GM18858 (cell line): ENCODE data around the gene PSTPIP1.
"Not testable (repeated sequence)": the region's sequence is repeated elsewhere in the genome, so short reads cannot be mapped to it uniquely, and the experiment has no call there.

Experiments
- ATAC-seq: cut with Tn5 transposase; IDR thresholded peaks from one replicate; pipeline ENCODE4 v1.9.1; 2021; ENCODE audit not compliant: unreplicated experiment

Gene PSTPIP1

GRCh38 chr15:76994971-76995945, at the start of gene PSTPIP1:
PSTPIP1 (plus strand) TSS chr15:76995126; CDS start chr15:76995574, 448 bp downstream.
- ATAC-seq = no peak

- no peak for ATAC-seq
Observed at GRCh38 chr15:76945494-76946093, 49.3 kb upstream of the PSTPIP1 start.

- no peak for ATAC-seq
Observed at GRCh38 chr15:76947454-76947853, 47.5 kb upstream of the PSTPIP1 start.

DNA sequence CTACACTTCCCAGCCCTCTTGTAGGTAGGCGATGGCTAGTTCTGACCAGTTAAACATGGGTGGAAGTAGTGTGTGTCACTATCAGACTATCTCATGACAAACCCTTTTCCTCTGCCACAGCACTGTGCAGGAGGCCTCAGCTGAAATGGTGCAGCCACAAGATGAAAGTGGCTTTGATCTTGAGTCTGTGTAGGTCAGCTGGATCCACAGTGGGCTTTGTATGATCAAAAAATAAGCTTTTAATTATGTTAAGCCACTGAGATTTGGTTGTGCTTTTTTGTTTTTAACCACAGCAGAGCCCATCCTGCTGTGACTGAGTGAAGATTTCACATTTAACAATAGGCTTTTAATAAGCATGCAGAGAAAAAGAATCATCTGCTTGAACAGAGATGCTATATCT, 43.7 kb upstream of the PSTPIP1 start:
- no peak for ATAC-seq

GRCh38 chr15:76953913-76954312, 41.0 kb upstream of the PSTPIP1 start:
- ATAC-seq = no peak

- no peak for ATAC-seq
Observed at GRCh38 chr15:76954744-76955143, 40.2 kb upstream of the PSTPIP1 start.

DNA sequence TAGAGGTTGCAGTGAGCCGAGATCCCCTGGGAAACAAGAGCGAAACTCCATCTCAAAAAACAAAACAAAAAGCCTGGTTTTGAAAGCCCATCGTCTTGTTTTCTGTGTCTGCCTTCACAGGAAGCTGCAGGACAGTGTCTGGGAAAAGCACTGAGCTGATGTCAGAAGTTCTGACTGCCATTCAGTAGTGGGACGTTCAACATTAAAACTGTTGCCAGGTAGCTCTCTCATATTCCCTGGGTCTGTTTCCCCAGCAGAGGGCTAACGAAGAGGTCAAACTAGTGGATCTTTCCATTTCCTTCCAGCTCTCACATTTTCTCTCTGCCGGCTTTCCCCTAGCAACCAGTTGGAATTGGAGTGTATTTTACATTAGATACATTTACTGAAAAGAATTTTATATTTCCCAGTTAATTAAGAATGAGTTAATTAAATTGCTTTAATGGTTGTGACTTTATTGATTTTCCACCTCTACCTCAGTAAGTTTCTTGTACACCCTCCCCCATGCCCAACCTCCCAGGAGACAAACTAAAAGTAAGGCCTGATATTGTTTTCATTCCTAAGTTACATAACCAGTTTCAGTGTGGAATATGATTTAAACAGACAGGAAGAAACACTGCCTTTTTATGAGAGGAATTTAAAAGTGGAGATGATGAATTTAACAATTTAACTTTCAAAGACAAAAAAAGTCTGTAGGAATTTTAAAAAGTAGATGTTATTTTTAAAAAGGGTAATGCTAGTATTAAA, 33.5 kb upstream of the PSTPIP1 start:
- ATAC-seq = no peak

DNA sequence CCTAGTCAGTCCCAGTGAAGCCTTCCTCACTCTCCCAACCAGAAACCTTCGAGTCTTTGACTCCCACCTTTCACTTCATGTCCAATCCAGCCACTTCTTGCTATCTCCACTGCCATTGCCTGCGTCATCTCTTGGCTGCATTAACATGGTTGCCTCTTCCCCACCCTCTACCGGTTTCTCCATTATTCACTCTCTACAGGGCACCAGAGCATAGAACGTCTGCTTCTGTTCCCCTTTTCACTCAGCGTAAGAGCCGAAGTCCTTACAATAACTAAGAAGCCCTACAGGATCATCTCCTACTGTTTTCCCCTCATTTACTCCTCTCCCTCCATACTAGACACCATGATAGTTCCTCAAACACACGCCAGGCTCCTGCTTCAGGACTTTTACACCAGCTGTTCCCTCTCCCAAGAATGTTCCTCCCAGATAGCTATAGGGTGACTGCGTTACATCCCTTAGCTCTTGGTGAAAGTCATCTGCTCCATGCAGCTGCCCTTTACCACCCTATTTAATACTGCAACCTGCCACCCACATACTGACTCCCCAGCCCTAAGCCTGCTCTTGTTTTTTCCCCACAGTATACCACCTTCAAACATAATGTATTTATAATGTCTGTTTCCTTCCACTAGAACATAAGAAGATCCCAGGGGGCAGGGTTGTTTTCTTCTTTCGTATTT, 32.5 kb upstream of the PSTPIP1 start:
- no peak for ATAC-seq

GRCh38 chr15:76963596-76963995, 31.3 kb upstream of the PSTPIP1 start:
- no peak for ATAC-seq

GRCh38 chr15:76964157-76964556, 30.8 kb upstream of the PSTPIP1 start:
- no peak for ATAC-seq

DNA sequence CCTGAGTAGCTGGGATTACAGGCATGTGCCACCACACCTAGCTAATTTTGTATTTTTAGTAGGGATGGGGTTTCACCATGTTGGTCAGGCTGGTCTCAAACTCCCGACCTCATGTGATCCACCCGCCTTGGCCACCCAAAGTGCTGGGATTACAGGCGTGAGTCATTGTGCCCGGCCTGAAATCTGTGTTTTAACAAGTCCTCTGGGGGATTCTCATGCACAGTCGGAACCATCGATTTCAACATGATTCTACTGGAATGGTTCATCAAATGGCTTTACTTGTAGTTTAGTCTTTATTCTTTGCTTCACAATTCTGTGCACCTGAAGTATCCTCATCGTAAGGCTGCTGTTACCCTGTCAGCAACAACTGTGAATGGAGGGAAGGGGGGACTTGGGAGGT, 28.9 kb upstream of the PSTPIP1 start:
- ATAC-seq = not testable (repeated sequence)

- ATAC-seq = no peak
Observed at GRCh38 chr15:76967067-76967466, 27.9 kb upstream of the PSTPIP1 start.

DNA sequence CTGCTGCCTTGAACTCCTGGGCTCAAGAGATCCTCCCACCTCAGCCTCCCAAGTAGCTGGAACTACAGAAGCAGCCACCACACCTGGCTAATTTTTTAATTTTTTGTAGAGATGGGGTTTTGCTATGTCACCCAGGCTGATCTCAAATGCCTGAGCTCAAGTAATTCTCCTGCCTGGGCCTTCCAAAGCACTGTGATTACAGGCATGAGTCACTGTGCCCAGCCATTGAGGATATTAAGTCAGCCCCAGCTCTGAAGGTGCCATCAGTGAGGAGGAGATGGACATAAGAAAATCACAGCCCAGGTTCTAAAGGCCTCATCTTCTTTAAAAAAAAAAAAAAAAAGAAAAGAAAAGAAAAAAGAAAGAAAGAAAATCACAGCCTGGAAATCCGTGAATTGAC, 26.6 kb upstream of the PSTPIP1 start:
- ATAC-seq = no peak

- ATAC-seq = no peak
Observed at GRCh38 chr15:76972389-76973361, 22.3 kb upstream of the PSTPIP1 start.

GRCh38 chr15:76973362-76973743, 21.6 kb upstream of the PSTPIP1 start:
- no peak for ATAC-seq

DNA sequence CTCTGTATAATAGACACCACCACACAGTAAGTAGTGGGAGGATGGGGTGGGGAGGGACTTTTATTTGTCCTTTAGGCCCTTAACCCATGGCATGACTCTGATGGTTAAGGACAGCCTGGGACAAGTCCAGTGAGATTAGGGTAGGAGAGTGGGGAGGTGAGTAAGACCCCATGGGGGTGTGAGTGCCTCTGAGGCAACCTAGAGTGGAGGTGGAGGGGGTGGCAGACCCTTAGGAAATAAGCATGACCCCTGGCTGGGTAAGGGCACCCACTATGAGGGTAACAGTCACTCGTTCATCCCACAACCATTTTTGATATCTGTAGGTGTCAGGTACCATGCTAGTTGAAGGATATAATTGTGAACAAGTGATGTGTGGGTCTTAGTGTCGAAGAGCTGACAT, 21.0 kb upstream of the PSTPIP1 start:
- ATAC-seq = no peak

DNA sequence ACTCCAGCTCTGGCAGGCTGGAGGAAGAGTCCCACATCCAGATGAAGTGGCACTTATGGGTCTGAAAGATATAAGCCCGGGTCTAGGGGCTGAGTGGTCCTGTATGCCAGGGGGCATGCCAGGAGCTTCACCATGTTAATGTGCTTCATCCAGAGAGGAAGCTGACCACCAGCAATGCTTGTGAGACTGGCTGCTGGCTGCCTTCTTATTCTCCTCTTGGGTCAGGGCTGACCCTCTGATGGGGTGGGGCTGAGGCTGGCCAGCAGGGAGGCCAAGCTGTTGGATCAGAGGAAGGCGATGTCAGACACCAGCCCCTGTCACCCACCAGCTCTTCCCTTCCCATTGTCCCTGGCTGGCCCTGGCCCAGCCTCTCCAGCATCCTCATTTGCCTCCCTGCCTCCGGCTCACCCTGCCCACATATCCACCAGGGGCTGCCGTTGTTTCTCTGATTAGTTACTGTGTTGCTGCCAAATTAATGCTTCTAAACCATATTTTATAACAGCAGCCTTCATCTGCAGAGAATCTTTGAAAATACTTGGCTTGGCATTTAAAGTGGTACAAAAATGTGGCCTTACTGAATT, 20.4 kb upstream of the PSTPIP1 start:
- ATAC-seq = no peak

DNA sequence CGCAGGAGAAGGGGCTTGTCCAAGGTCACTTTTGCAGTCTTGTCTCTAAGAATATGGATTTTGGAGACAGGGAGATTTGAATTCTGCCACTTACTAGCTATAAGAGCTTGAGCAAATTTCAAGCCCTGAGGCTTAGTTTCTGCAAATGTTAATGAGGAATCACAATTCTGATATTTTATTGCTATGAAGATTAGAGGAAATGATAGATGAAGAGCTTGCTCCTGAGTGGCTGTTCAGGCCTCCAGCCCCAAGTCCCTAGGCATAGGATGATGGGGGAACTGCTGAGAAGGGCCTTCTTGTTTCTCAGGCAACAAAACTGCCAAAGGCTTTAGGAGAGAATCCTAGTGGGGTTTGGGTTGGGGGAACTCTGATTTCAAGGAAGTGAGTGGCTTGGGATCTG, 18.8 kb upstream of the PSTPIP1 start:
- ATAC-seq = no peak

DNA sequence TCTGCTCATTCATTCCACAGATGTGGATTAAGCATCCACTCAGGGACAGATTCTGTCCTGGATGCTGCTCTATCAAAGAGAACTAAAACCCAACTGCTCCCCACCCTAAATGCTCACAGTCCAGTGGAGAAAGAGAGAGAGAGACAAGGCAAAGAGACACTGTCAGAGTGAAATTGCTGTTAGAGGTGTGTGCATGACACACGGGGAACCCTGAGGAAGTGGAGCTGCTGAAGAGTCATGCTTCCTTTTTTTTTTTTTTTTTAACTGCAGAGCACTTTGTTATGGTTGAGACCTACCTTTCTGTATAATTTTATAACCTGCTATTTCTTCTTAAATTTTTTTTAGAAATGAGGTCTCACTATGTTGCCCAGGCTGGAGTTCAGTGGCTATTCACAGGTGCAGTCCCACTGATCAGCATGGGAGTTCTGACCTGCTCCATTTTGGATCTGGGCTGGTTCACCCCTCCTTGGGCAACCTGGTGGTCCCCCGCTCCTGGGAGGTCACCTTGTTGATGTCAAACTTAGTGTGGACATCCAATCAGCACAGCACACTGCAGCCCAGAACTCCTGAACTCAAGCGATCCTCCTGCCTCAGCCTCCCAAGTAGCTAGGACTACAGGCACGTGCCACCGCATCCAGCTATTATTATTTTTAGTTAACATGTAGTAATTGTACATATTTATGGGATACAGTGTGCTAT, 18.2 kb upstream of the PSTPIP1 start:
- no peak for ATAC-seq
